Activated CD8-positive, alpha-beta memory T cell treated with anti-CD3 and anti-CD28 coated beads, Interleukin-2, amount 10 ng/mL, durations not matched to agents 7 days and 5 days (primary cell): Measurements from ENCODE around the gene ZMIZ1. TPM values are rescaled to one million over a fixed set of nuclear protein-coding genes. Genes with fewer than 3 reads are reported as not detected.

Experiments used
- ATAC-seq: fragments of 150-1000 bp; cut with Tn5 transposase; one replicate; pipeline ENCODE4 v1.10.0; 2021; ENCODE audit warnings: moderate library complexity
- CTCF ChIA-PET: fragments of 350-600 bp; sonication (Branson Sonifier 250); formaldehyde crosslinking; loops from one replicate; lab custom pipeline; 2021; ENCODE audit warnings: antibody characterized with exemption; lab: Charles Lee
- DNase-seq: peaks from one replicate; pipeline ENCODE4 v3.0.0-alpha.2; 2020
- H3K27ac Mint-ChIP-seq: one replicate; pipeline ENCODE4 v1.8.0; 2021; ENCODE audit warnings: mild to moderate bottlenecking, mixed read lengths
- H3K27me3 Mint-ChIP-seq: one replicate; pipeline ENCODE4 v1.8.0; 2021; ENCODE audit warnings: mixed read lengths
- H3K36me3 Mint-ChIP-seq: one replicate; pipeline ENCODE4 v1.8.0; 2021; ENCODE audit warnings: mild to moderate bottlenecking, mixed read lengths
- H3K4me1 Mint-ChIP-seq: one replicate; pipeline ENCODE4 v1.8.0; 2021; ENCODE audit warnings: mixed read lengths
- H3K4me3 Mint-ChIP-seq: one replicate; pipeline ENCODE4 v1.8.0; 2021; ENCODE audit warnings: mild to moderate bottlenecking, moderate library complexity, mixed read lengths
- H3K9me3 Mint-ChIP-seq: one replicate; pipeline ENCODE4 v1.8.0; 2022; ENCODE audit warnings: low read depth, mixed read lengths
- total RNA-seq, 2 experiments: library from RNA; stranded (reverse); gene quantifications; one replicate each; pipeline ENCODE4 v1.2.3, GENCODE V29; 2021

The ZMIZ1 gene
- total RNA-seq, 2 experiments from 2014 or later: 52.7 to 71.5 TPM

DNA sequence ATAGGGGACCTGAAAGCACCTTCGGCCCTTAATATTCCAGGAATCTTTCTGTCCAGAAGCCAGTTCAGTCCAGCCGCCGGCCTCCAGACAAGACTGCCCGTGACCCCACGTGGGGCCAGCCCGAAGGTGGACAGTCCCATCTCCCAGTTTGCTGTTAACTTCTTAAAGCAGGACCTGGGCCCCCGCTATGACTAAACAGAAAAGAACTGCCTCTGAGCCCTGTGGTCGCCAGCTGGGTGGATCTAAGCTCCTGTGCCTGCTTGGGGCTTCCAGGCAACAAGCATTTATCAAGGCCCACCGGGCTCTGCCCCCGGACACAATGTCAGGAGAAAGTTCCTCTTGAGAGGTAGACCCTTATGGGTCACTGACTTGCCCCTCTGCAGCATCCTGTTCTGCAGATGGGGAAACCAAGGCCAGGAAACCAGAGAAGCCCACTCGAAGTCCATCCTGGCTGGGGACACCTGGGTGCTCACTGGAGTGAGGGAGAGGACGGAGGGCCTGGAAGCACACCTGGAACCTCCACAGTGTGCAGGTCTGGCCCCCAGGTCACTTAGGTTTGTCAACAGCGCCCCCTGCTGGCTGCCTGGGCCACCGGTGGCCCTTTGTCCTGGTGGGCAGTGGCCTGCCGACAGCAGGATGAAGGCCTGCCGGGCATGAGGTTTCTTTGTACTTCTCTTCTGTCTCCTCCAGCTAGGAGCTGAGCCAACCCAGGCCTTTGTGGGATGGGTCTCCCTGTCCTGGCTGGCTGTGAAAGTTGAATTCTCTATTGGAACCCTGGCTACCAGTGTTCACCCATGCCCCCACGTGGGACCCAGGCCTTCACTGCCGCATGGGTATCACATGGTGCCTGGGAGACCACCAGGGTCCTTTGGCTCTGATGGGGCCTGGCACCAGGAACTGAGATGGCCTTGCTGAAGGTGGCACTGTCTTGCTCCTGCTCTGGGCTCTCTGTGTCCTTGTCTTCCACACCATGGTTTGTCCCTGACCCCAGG, 128.0 kb downstream of the ZMIZ1 start:
- Mint-ChIP-seq H3K4me1 (no peaks in the 10 kb centered on the region), H3K27me3 (no peaks in the 10 kb centered on the region), H3K36me3 (no peaks in the 10 kb centered on the region), H3K9me3 (no peaks in the 10 kb centered on the region), H3K4me3 (no peak overlapping the region), H3K27ac (no peak overlapping the region)
- CTCF ChIA-PET: interaction anchor here (1.0 to 4.3 kb wide), 35 partner anchors 8 to 1150 kb away, joined by 3 to 30 read pairs (median 4); partner anchors contain the start of gene ZMIZ1
- ATAC-seq (peak; percentile 73), DNase-seq (peak; percentile 82)

DNA sequence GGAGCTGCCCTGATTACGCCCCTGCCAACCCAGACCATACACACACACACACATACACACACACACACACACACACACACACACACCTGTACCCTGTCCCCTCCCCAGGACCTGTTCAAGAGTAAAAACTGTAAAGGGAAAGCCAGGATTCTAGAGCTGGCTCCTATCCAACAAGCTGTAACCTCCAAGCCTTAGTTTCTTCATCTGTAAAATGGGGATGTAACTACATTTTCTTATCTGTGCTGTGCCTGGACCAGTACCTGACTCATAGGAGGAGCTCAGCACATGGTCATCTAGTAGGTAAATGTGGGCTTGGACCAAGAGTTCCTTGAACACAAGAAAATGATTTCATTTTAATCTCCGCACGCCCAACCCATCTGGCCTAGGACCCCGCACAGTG, 128.8 kb downstream of the ZMIZ1 start:
- H3K9me3 Mint-ChIP-seq: no peaks in the 10 kb centered on the region
- no peak for ATAC-seq
- no peaks in the 10 kb centered on the region for H3K36me3 Mint-ChIP-seq
- H3K27ac Mint-ChIP-seq: no peak overlapping the region
- no peaks in the 10 kb centered on the region for H3K27me3 Mint-ChIP-seq
- CTCF ChIA-PET: interaction anchor here (1.2 to 4.3 kb wide), 11 partner anchors 9 to 1151 kb away, joined by 3 to 29 read pairs (median 4); no protein-coding TSS in a partner anchor
- no peak for DNase-seq
- H3K4me3 Mint-ChIP-seq: no peak overlapping the region
- H3K4me1 Mint-ChIP-seq: no peaks in the 10 kb centered on the region

DNA sequence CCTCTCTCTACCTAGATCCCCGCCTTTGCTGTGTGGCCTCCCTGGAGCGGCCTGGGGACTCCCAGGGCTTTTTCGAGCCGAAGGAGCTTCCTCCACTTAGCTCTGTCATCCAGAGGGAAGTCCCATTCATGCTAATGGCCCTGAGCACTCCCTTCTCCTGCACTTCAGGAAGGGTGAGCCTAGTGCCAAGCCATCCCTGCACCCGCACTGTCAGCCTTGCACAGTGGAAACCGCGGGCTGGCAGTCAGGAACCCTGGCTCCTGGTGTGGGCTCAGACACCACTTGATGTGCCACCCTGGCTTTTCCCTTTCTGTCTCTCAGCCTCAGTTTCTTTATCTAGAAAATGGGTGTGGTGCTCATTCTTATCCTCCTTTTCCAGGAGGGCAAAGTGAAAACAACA, 131.6 kb downstream of the ZMIZ1 start:
- Mint-ChIP-seq H3K27ac (no peak overlapping the region), H3K4me3 (no peak overlapping the region), H3K4me1 (no peaks in the 10 kb centered on the region), H3K27me3 (no peaks in the 10 kb centered on the region), H3K36me3 (no peaks in the 10 kb centered on the region), H3K9me3 (no peaks in the 10 kb centered on the region)
- ATAC-seq: no peak
- CTCF ChIA-PET: no interaction called here
- no peak for DNase-seq

DNA sequence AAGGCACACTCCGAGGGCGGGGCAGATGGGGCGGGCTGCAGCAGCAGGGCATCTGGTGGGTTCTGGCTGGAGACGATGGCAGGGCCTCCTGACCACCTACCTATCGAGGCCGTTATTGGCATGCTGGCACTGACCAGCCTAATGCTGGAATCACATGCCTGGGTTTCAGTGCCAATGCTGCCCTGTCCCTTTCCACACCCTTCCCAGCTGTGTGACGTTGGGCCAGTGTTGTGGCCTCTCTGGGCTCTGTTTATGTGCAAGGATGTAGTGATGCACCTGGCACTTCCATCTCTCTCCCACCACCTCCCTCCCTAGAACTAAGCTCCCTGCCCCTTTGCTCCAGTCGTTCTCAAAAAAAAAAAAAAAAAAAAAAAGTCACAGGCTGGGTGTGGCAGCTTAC, 132.9 kb downstream of the ZMIZ1 start:
- Mint-ChIP-seq H3K4me1 (no peaks in the 10 kb centered on the region), H3K27me3 (no peaks in the 10 kb centered on the region), H3K36me3 (no peaks in the 10 kb centered on the region), H3K9me3 (no peaks in the 10 kb centered on the region), H3K4me3 (no peak overlapping the region), H3K27ac (no peak overlapping the region)
- CTCF ChIA-PET: interaction anchor here (0.6 to 0.9 kb wide), 4 partner anchors 113 to 1156 kb away, joined by 3 read pairs; no protein-coding TSS in a partner anchor
- ATAC-seq (no peak), DNase-seq (no peak)

DNA sequence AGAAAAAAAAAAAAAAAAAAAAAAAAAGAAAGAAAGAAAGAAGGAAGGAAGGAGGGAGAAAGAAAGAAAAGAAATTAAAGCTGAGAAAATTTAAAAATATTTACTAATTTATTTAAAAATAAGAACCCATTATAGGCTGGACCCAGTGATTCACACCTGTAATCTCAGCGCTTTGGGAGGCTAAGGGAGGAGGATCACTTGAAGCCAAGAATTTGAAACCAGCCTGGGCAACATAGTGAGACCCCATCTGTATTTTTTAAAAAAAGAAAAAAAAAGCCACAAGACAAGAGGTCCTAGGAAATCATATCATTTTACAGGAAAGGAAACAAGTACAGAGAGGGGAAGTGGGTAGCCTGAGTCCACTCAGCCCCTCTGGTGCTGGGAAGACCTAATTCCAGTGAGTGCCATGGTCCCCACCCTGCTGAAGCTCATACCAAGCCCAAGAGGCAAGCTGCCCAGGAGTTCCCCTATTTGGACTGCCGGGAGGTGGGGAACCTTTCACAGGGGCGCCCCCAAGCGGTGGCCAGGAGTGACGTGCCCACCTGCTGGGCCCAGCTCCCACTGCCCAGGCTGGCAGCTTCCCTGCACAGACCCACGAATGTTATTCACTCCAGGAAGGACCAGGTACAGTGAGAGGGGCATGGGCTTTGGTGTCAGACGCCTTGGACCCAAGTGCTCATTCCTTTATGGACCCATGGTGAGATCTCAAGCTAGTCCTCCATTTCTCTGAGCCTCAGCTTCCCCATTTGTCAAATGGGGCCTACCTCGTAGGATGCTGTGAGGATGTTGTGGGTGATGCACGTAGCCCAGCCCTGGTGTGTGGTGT, 133.6 kb downstream of the ZMIZ1 start:
- Mint-ChIP-seq H3K27ac (no peak overlapping the region), H3K9me3 (no peaks in the 10 kb centered on the region), H3K4me1 (no peaks in the 10 kb centered on the region), H3K4me3 (no peak overlapping the region), H3K36me3 (no peaks in the 10 kb centered on the region), H3K27me3 (no peaks in the 10 kb centered on the region)
- peak; percentile 72 for ATAC-seq
- CTCF ChIA-PET: interaction anchor here (0.6 to 3.8 kb wide), 15 partner anchors 7 to 1157 kb away, joined by 3 to 30 read pairs (median 3); no protein-coding TSS in a partner anchor
- peak; percentile 60 for DNase-seq

DNA sequence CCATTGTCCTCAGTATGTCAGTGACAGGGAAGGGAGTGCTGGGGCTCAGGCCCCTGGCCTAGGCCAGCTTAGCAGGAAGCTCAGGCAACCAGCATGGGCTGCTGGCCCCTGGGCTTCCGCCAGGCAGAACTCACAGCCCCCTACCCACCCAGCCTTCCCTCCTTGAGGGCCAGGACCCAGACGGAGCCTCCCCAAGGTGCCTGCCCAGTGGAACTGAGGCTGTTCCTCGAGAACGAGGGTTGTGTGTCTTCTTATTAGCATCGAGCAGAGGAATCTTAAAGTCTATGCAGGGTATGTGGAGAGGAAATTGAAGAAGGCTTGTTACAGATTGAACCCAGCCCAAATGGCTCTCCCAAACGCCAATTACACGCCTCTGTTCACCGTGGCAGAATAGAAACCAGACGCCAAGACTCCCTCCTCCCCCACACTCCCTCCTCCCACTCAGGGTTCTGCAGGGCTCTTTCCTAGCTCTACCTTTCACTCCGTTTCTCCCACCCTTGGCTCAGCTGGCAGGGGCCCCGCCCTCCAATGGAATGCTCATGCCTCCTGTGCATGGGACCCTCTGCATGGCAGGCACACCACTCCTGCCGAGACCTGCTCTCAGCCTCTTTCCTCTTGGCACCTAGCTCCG, 134.4 kb downstream of the ZMIZ1 start:
- DNase-seq (no peak), ATAC-seq (no peak)
- Mint-ChIP-seq H3K27ac (no peak overlapping the region), H3K36me3 (no peaks in the 10 kb centered on the region), H3K4me3 (no peak overlapping the region), H3K27me3 (no peaks in the 10 kb centered on the region), H3K9me3 (no peaks in the 10 kb centered on the region), H3K4me1 (no peaks in the 10 kb centered on the region)
- CTCF ChIA-PET: interaction anchor here (0.6 to 3.8 kb wide), 9 partner anchors 8 to 396 kb away, joined by 3 to 30 read pairs (median 3); no protein-coding TSS in a partner anchor

DNA sequence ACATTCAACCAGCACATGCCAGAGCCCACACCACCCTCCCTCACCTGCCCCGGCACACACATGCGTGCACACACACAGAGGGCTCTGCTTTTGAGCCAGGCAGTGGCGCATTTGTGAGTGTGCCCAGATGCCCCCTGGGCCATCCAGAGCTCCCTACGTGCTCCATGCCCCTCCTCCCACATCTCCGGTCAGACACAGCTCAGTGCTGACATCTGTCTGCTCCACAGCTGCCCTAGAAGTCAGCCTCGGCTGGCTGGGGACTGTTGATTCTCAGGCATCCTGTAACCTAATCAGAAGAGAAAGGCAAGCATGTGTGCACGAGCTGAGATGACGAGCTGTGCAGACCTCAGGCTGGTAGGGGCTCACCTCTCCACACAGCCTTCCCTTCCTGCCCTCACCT, 135.1 kb downstream of the ZMIZ1 start:
- no peak for ATAC-seq
- CTCF ChIA-PET: interaction anchor here (1.6 to 3.8 kb wide), 2 partner anchors 9 to 106 kb away, joined by 3 to 30 read pairs; no protein-coding TSS in a partner anchor
- no peak overlapping the region for H3K27ac Mint-ChIP-seq
- no peaks in the 10 kb centered on the region for H3K9me3 Mint-ChIP-seq
- no peaks in the 10 kb centered on the region for H3K27me3 Mint-ChIP-seq
- no peak overlapping the region for H3K4me3 Mint-ChIP-seq
- no peaks in the 10 kb centered on the region for H3K36me3 Mint-ChIP-seq
- H3K4me1 Mint-ChIP-seq: no peaks in the 10 kb centered on the region
- no peak for DNase-seq

DNA sequence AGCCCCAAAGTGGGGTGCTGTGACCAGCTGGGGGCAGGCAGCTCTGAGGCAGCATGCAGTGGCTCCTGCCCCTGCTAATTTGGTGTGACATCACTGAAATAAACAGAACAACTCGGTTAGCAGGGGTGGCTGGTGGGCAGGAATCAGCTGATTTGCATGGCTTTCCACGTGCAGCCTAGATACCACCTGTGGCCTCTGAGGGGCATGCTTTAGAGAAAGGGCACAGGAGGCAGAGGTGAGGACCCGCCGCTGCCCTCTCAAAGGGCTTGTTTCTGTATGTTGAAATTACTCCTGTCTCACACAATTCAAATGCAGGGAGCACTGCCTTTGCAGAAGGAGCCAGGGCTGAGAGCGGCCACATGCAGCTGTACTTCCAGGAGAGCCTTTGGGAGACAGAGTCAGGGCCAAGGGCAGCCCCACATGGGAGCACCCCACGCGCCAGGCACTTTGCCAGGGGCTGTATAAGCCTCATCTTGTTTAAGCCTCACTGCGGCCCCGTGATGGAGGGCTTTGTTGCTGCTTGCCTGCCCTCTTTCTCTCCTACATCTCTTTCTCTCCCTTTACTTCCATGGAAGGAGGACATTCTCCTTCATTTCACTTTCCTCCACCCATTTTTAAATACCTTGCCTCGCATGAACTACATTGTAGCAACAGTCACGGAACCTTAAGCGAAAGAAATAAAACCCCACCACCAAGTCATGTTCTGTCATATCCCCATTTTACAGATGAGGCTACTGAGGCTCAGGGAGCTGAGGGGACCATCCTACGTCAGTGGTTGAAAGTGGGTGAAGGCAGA, 137.7 kb downstream of the ZMIZ1 start:
- CTCF ChIA-PET: interaction anchor here (3.8 kb wide), 1 partner anchor 11 kb away, joined by 30 read pairs; no protein-coding TSS in a partner anchor
- ATAC-seq (no peak), DNase-seq (no peak)
- Mint-ChIP-seq H3K36me3 (no peaks in the 10 kb centered on the region), H3K27me3 (no peaks in the 10 kb centered on the region), H3K4me3 (no peak overlapping the region), H3K9me3 (no peaks in the 10 kb centered on the region), H3K27ac (no peak overlapping the region), H3K4me1 (no peaks in the 10 kb centered on the region)

DNA sequence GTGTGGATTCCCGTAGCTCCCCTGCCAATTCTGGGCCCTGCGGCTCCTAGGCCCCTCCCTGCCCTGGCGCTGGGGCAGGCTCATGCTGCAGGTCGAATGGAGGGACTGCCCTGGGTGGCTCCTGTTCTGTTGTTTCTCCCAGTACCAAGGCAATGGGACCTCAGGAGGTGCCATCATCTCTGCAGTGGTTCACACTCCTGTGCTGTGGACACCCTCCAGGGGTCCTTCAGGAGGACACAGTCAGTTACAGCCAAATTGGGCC, 138.3 kb downstream of the ZMIZ1 start:
- CTCF ChIA-PET: interaction anchor here (0.7 kb wide), 1 partner anchor 1160 kb away, joined by 3 read pairs; no protein-coding TSS in a partner anchor
- ATAC-seq (no peak), DNase-seq (no peak)
- Mint-ChIP-seq H3K4me1 (no peaks in the 10 kb centered on the region), H3K36me3 (no peaks in the 10 kb centered on the region), H3K27me3 (no peaks in the 10 kb centered on the region), H3K4me3 (no peak overlapping the region), H3K9me3 (no peaks in the 10 kb centered on the region), H3K27ac (no peak overlapping the region)

DNA sequence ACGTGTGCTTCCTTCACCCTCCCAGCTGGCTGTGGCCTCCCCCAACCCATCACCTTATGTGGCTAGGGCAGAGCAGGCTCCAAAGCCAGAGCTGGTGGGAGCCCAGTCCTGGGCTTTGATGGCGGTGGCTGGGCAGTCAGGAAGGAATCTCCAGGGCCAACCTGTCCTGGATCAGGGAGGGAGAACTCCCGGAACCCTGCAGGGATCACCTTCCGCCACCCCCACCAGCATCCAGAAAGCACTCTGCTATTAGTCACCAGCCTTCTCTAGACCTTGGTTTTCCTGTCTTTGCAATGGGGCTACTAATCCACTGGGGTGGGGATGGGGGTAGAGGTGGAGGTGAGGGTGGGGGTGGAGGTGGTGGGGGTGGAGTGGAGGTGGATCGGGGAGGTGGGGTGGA, 139.0 kb downstream of the ZMIZ1 start:
- CTCF ChIA-PET: interaction anchor here (0.7 to 1.5 kb wide), 2 partner anchors 11 to 1160 kb away, joined by 3 read pairs; no protein-coding TSS in a partner anchor
- H3K27ac Mint-ChIP-seq: no peak overlapping the region
- no peak for ATAC-seq

DNA sequence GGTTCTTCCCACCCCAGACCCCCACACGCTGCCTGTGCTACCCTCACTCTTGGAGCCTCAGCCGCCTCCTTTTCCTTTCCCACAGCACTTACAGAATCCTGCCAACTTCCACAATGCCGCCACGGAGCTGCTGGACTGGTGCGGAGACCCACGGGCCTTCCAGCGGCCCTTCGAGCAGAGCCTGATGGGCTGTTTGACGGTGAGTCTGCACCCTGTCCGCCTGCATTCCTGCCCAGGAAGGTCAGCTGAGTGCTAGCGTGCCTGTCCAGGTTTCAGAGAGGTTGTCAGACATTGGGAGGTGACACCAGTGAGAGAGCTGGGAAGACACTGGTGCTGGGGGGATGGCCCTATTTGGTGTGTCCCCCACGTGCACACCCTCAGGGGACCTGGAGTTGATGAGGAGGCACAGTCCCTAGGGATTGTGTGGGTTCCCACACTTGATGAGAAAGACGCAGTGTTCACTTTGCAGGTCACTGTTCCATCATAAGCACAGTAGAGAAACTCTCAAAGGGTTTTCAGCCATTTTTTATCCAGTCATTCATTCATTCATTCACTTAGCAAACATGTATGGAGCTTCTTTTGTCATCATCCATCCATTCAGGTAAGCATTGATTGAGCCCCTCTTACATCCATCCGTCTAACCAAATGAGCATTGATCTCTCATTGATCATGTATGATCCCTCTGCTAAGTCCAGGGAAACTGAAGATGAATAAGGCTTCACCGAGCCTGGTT, 139.7 kb downstream of the ZMIZ1 start:
- CTCF ChIA-PET: interaction anchor here (1.5 kb wide), 1 partner anchor 12 kb away, joined by 3 read pairs; no protein-coding TSS in a partner anchor
- Mint-ChIP-seq H3K4me3 (no peak overlapping the region), H3K36me3 (no peaks in the 10 kb centered on the region), H3K27me3 (no peaks in the 10 kb centered on the region), H3K4me1 (no peaks in the 10 kb centered on the region), H3K27ac (no peak overlapping the region), H3K9me3 (no peaks in the 10 kb centered on the region)
- no peak for DNase-seq
- ATAC-seq: no peak

More for the DNA sequence above, 139.0 kb downstream of the ZMIZ1 start:
- Mint-ChIP-seq H3K27me3 (no peaks in the 10 kb centered on the region), H3K4me1 (no peaks in the 10 kb centered on the region), H3K9me3 (no peaks in the 10 kb centered on the region), H3K36me3 (no peaks in the 10 kb centered on the region), H3K4me3 (no peak overlapping the region)
- no peak for DNase-seq

DNA sequence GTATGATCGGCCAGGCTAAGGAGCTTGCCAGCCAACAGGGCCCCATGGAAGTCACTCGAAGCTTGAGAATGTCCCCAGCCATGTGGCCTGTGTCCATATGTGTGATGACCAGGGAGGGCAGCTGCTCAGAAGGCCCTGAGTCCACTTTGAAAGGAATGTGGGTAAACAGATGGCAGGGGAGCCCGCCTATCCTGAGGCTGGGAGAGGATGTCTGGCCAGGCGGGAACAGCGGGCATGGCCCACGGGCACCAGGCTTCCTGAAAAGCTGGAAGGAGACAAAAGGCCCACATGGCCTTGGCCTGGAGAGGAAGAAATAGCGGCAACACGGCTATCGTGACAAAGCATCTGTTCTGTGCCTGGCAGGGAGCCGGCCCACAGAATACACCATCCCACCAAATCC, 140.6 kb downstream of the ZMIZ1 start:
- no peaks in the 10 kb centered on the region for H3K9me3 Mint-ChIP-seq
- no peaks in the 10 kb centered on the region for H3K27me3 Mint-ChIP-seq
- no peaks in the 10 kb centered on the region for H3K36me3 Mint-ChIP-seq
- no peak for DNase-seq
- no peak overlapping the region for H3K4me3 Mint-ChIP-seq
- H3K27ac Mint-ChIP-seq: no peak overlapping the region
- CTCF ChIA-PET: interaction anchor here (1.1 kb wide), 1 partner anchor 13 kb away, joined by 3 read pairs; no protein-coding TSS in a partner anchor
- ATAC-seq: no peak
- no peaks in the 10 kb centered on the region for H3K4me1 Mint-ChIP-seq
